RWPE2 (cell line): ENCODE data around the gene CNTN6.

Experiments used
- ATAC-seq: fragments of 200-7000 bp; cut with Tn5 transposase; 3 replicates; pipeline ENCODE4 v1.9.1; 2021; ENCODE audit warnings: low read depth
- DNase-seq: peaks from one replicate; pipeline ENCODE4 v3.0.0-alpha.2; 2020; ENCODE audit warnings: low spot score
- H3K27ac ChIP-seq: fragments of 450-650 bp; 2 replicates; pipeline ENCODE4 v1.5.1; 2017; ENCODE audit warnings: mild to moderate bottlenecking; ENCODE audit not compliant: poor library complexity, severe bottlenecking
- H3K27me3 ChIP-seq: fragments of 250-450 bp; sonication (Bioruptor Pico); 2 replicates; pipeline ENCODE4 v1.5.1; 2021; ENCODE audit warnings: mild to moderate bottlenecking, moderate library complexity; ENCODE audit not compliant: insufficient read depth, poor library complexity, severe bottlenecking
- H3K36me3 ChIP-seq: fragments of 250-450 bp; sonication (Bioruptor Pico); 2 replicates; pipeline ENCODE4 v1.5.1; 2020; ENCODE audit warnings: low read depth, mild to moderate bottlenecking, moderate library complexity
- H3K4me1 ChIP-seq: fragments of 250-450 bp; sonication (Bioruptor Pico); 2 replicates; pipeline ENCODE4 v1.5.1; 2021; ENCODE audit warnings: mild to moderate bottlenecking, moderate library complexity; ENCODE audit not compliant: insufficient read depth, poor library complexity, severe bottlenecking
- H3K4me3 ChIP-seq: fragments of 250-450 bp; sonication (Bioruptor Pico); 2 replicates; pipeline ENCODE4 v1.5.1; 2021; ENCODE audit warnings: mild to moderate bottlenecking, moderate library complexity; ENCODE audit not compliant: severe bottlenecking
- H3K9me3 ChIP-seq: fragments of 250-450 bp; sonication (Bioruptor Pico); 2 replicates; pipeline ENCODE4 v1.5.1; 2021; ENCODE audit warnings: mild to moderate bottlenecking, moderate library complexity; ENCODE audit not compliant: severe bottlenecking
- TF ChIP-seq, protein P1 (sequence below): fragments of 450-650 bp; IDR thresholded peaks from one replicate; pipeline ENCODE4 v1.5.1; 2017; ENCODE audit warnings: mild to moderate bottlenecking, moderate library complexity; ENCODE audit not compliant: poor library complexity, severe bottlenecking

CNTN6 gene

DNA sequence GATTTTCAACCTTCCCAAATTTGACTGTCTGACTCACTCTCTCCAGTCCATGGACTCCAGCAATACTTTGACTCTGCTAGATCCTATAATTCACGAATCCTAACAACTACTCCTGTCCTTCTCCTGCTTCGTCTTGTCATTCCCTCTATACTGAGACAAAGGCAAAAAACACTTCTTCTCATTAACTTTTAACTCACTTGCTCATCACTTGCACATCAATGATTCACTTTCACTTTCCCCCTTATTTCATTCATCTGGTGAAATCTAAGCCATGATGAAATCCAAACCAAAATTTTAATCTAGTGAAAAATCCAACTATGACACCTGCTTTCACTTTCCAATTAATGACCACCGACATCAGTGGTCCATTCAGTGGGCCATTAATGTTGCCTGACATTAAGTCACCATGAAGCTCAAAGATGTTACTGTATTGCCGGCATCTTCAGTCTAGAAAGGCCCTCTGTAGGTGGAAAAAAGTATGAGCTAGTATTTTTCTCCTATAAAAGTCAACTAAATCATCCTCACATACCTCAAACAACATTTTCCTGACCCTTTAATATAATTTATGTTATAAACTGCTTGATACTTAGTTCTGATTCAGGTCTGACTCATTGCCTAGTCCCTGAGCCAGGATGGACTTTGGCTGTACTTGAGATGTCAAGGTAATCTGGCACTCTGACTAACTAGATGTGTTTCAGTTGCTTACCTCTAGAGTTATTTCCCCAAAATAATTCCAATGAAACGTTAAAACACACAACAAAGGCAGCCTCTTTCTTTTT is 158.6 kb downstream of the CNTN6 start:
- TF ChIP-seq, protein P1, sequence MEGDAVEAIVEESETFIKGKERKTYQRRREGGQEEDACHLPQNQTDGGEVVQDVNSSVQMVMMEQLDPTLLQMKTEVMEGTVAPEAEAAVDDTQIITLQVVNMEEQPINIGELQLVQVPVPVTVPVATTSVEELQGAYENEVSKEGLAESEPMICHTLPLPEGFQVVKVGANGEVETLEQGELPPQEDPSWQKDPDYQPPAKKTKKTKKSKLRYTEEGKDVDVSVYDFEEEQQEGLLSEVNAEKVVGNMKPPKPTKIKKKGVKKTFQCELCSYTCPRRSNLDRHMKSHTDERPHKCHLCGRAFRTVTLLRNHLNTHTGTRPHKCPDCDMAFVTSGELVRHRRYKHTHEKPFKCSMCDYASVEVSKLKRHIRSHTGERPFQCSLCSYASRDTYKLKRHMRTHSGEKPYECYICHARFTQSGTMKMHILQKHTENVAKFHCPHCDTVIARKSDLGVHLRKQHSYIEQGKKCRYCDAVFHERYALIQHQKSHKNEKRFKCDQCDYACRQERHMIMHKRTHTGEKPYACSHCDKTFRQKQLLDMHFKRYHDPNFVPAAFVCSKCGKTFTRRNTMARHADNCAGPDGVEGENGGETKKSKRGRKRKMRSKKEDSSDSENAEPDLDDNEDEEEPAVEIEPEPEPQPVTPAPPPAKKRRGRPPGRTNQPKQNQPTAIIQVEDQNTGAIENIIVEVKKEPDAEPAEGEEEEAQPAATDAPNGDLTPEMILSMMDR: peak; percentile 28
- no peaks in the 10 kb centered on the region for H3K9me3 ChIP-seq
- H3K4me1 ChIP-seq: no peaks in the 10 kb centered on the region
- H3K4me3 ChIP-seq: no peak overlapping the region
- DNase-seq (no peak), ATAC-seq (peak; percentile 73)
- H3K36me3 ChIP-seq: no peaks in the 10 kb centered on the region
- no peak overlapping the region for H3K27ac ChIP-seq
- H3K27me3 ChIP-seq: no peaks in the 10 kb centered on the region

DNA sequence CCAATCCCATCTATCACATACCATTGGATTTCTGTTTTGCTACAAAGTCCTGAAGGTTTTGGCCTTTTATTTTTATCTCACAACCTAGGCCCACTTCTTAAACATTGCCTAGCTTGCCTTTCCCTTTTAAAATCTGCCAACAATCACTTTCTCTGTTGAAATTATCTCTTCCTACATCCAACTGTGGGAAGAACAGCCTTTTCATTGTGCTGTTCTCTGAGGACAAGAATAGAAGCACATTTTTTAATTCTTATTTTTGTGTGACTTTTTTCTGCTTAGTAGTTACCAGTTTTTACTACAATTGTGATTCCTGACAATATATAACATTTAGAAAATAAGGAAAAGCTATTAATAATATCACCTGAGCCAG is 159.2 kb downstream of the CNTN6 start:
- ATAC-seq: no peak
- no peak overlapping the region for H3K27ac ChIP-seq
- no peaks in the 10 kb centered on the region for H3K27me3 ChIP-seq
- no peaks in the 10 kb centered on the region for H3K36me3 ChIP-seq
- no peaks in the 10 kb centered on the region for H3K9me3 ChIP-seq
- H3K4me1 ChIP-seq: no peaks in the 10 kb centered on the region
- no peak for DNase-seq
- H3K4me3 ChIP-seq: no peak overlapping the region
- TF ChIP-seq, protein P1: no peak

DNA sequence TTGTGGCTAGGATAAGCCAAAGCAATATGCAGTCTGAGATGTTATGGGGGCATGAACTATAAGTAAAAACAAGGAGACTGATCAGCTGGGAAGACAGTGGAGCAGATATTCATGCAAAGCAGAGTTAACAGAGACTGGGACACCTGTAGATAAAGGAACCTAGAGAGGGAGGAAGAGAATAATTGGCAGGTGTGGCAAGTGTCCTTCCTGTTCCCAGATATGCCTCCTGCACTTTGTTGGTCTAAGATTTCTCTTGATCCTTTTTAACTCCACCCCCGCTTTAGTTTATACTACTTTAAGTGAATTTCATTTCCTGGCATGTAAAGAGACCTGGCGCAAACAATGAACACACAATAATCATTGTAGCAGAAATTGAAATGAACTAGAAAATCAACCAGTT is 169.4 kb downstream of the CNTN6 start:
- ATAC-seq: no peak
- TF ChIP-seq, protein P1: no peak
- H3K9me3 ChIP-seq: no peaks in the 10 kb centered on the region
- H3K36me3 ChIP-seq: no peaks in the 10 kb centered on the region
- H3K4me1 ChIP-seq: no peaks in the 10 kb centered on the region
- no peak overlapping the region for H3K4me3 ChIP-seq
- H3K27me3 ChIP-seq: no peaks in the 10 kb centered on the region
- H3K27ac ChIP-seq: no peak overlapping the region
- DNase-seq: no peak

DNA sequence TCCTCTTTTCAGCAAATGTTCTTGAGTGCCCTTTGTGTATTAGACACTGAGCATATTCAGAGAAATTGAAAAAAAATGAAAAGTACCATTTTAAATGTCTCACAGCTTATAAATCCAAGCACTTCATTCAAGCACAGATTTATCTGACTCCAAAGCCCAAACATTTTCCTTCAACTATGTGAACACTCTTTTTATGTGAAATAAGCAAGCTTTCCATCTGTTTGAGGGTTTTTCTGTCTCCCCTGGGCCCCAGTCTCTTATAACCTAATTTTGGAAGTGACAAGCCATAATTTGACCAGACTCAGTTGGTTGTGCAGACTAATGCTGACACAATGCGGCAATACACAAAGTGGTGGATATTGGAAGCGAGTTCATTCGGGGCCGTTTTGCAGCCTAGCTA is 170.3 kb downstream of the CNTN6 start:
- Histone ChIP-seq H3K9me3 (no peaks in the 10 kb centered on the region), H3K4me1 (no peaks in the 10 kb centered on the region), H3K36me3 (no peaks in the 10 kb centered on the region), H3K27ac (no peak overlapping the region), H3K4me3 (no peak overlapping the region), H3K27me3 (no peaks in the 10 kb centered on the region)
- DNase-seq (no peak), ATAC-seq (no peak)
- TF ChIP-seq, protein P1: no peak

DNA sequence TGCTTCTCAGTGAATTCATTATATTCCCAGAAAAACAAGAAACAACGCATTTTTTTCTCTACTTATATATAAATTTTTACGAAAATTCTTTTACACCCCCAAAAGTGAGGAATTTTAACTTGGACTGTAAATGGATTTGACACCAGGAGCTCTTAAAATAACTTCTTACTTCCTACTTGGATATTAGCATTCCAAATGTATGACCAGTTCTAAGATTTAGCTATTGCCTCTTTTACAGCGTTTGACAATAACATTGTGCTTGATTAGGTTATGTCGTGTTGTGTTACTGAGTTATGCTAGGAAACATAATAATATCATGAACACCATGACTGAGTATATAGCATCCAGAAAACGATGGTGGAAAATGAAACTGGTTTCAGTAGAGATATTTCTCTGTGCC is 177.0 kb downstream of the CNTN6 start:
- H3K27me3 ChIP-seq: no peaks in the 10 kb centered on the region
- DNase-seq (no peak), ATAC-seq (no peak)
- no peaks in the 10 kb centered on the region for H3K36me3 ChIP-seq
- no peaks in the 10 kb centered on the region for H3K4me1 ChIP-seq
- TF ChIP-seq, protein P1: no peak
- H3K9me3 ChIP-seq: no peaks in the 10 kb centered on the region
- no peak overlapping the region for H3K27ac ChIP-seq
- no peak overlapping the region for H3K4me3 ChIP-seq
